Lung (tissue), 16 donors: Measurements from ENCODE around the gene SARDH. TPM values are rescaled to one million over a fixed set of nuclear protein-coding genes. Genes with fewer than 3 reads are reported as not detected.

ENCODE experiments used
- ATAC-seq: fragments of 200-7000 bp; cut with Tn5 transposase; one replicate; pipeline ENCODE4 v1.9.1; 2020; ENCODE audit warnings: moderate number of reproducible peaks; ENCODE audit not compliant: insufficient read depth, low FRiP score
- DNase-seq, 3 donors: peaks; one replicate each; pipeline ENCODE4 v3.0.0-alpha.2; 2013 to 2017
- H3K27ac ChIP-seq, 2 donors: one replicate each; pipeline ENCODE4 v1.5.1; 2013; ENCODE audit warnings: mild to moderate bottlenecking in 2 of 2, moderate library complexity in 2 of 2, control low read depth in 1 of 2, inconsistent platforms in 1 of 2, low read depth in 1 of 2, low read length in 1 of 2
- H3K27me3 ChIP-seq, 3 donors: one replicate each; pipeline ENCODE4 v1.5.1; 2013; ENCODE audit warnings: low read length in 2 of 3; ENCODE audit not compliant: control insufficient read depth in 3 of 3, insufficient read depth in 3 of 3
- H3K36me3 ChIP-seq, 4 donors: one replicate each; pipeline ENCODE4 v1.5.1; 2013; ENCODE audit warnings: low read length in 4 of 4, mild to moderate bottlenecking in 1 of 4, moderate library complexity in 1 of 4; ENCODE audit not compliant: control insufficient read depth in 4 of 4, insufficient read depth in 4 of 4
- H3K4me1 ChIP-seq, 5 donors: one replicate each; pipeline ENCODE4 v1.5.1; 2013; ENCODE audit warnings: low read length in 5 of 5, mild to moderate bottlenecking in 2 of 5, moderate library complexity in 1 of 5; ENCODE audit not compliant: control insufficient read depth in 5 of 5, insufficient read depth in 5 of 5
- H3K4me3 ChIP-seq: one replicate; pipeline ENCODE4 v1.5.1; 2013; ENCODE audit warnings: mild to moderate bottlenecking, control low read depth, moderate library complexity
- H3K9ac ChIP-seq, 2 donors: one replicate each; pipeline ENCODE4 v1.5.1; 2013; ENCODE audit warnings: low read length in 2 of 2, control low read depth in 1 of 2; ENCODE audit not compliant: insufficient read depth in 1 of 2
- H3K9me3 ChIP-seq, 4 donors: one replicate each; pipeline ENCODE4 v1.5.1; 2013; ENCODE audit warnings: low read length in 3 of 4, mild to moderate bottlenecking in 1 of 4, moderate library complexity in 1 of 4; ENCODE audit not compliant: control insufficient read depth in 4 of 4, insufficient read depth in 3 of 4
- CTCF ChIP-seq: IDR thresholded peaks from 2 replicates; pipeline ENCODE4 v1.5.1; 2012; ENCODE audit warnings: mild to moderate bottlenecking; ENCODE audit errors: control extremely low read depth, extremely low read depth
- WGBS, 2 donors: extraction: QIAGEN DNeasy Blood & Tissue Kit; methylation state at CpG; one replicate each; pipeline ENCODE4 v1.1.7; 2013; 5-methylcytosine and 5-hydroxymethylcytosine counted together
- long read RNA-seq, 5 donors: transcript quantifications; one replicate each; lab custom pipeline, GENCODE V29; 2026
- polyA plus RNA-seq, 2 donors: library from polyadenylated mRNA; stranded (reverse); fragments of 200-250 nt; gene quantifications; one replicate each; pipeline ENCODE4 v1.2.1, GENCODE V29; 2013
- total RNA-seq, 2 donors: library from RNA; depleted of rRNA in 1 of 2; stranded (reverse); fragments of >200 nt in 1 of 2; gene quantifications; one replicate each; pipeline ENCODE4 v1.2.1, GENCODE V29; 2014 to 2021
- donor health status: control.
- donor health status: control.
- donor health status: Bipolar disorder and iron deficiency.
- donor health status: healthy.
- donor health status: DM: yes; HTN: yes; CAD: no.

SARDH gene
- total RNA-seq: 1 to 10 TPM; 7.3 to 8.4 TPM
- polyA plus RNA-seq: 1 to 10 TPM; 1.8 to 2.2 TPM
- long read RNA-seq, donor 1, partial matches to known transcripts: 0 of 3 reads
- long read RNA-seq, donor 1, other reads (novel, unspliced or antisense): 0 of 3 reads
- long read RNA-seq, donor 2: 0 reads
- long read RNA-seq, donor 3, partial matches to known transcripts: 0 of 2 reads
- long read RNA-seq, donor 3, other reads (novel, unspliced or antisense): 0 of 2 reads
- long read RNA-seq, donor 4, partial matches to known transcripts: 0 of 1 reads
- long read RNA-seq, donor 4, other reads (novel, unspliced or antisense): 0 of 1 reads
- long read RNA-seq, donor 5, partial matches to known transcripts: 0 of 2 reads
- long read RNA-seq, donor 5, other reads (novel, unspliced or antisense): 0 of 2 reads

GRCh38 chr9:133737774-133738639 is at the start of gene SARDH:
Gene SARDH, minus strand, starts transcription at chr9:133738352. Its CDS starts 4,179 bp downstream, at chr9:133734173.
- Histone ChIP-seq H3K9ac (peak within 1 kb of the TSS; percentile 29 to 37), H3K36me3 (no peaks in the 10 kb centered on the region), H3K9me3 (peaks cover 0 to 4% (median 0%) of the 10 kb centered on the region in 4 donors), H3K27ac (no peak within 1 kb of the TSS), H3K27me3 (no peaks in the 10 kb centered on the region), H3K4me1 (peaks cover 0 to 21% (median 10%) of the 10 kb centered on the region in 5 donors), H3K4me3 (no peak within 1 kb of the TSS)
- DNase-seq (peak; percentile 79 to 84 (median 79)), ATAC-seq (no peak)
- WGBS, 2 donors: 18% methylated on average over 25 of the region's 25 CpGs
- TF ChIP-seq CTCF: no peak

- H3K36me3 ChIP-seq: peaks cover 0 to 26% (median 17%) of the 10 kb centered on the region in 4 donors
- H3K9ac ChIP-seq: no peak overlapping the region
- no peak for ATAC-seq
- H3K4me3 ChIP-seq: no peak overlapping the region
- WGBS, 2 donors: 61 to 63% methylated on average over 5 of the region's 5 CpGs
- no peak for TF ChIP-seq CTCF
- H3K27me3 ChIP-seq: no peaks in the 10 kb centered on the region
- H3K9me3 ChIP-seq: no peaks in the 10 kb centered on the region
- H3K4me1 ChIP-seq: peaks cover 0 to 17% (median 5%) of the 10 kb centered on the region in 5 donors
- H3K27ac ChIP-seq: no peak overlapping the region
- no peak for DNase-seq
Observed at GRCh38 chr9:133787754-133788025, 49.5 kb upstream of the SARDH start.

GRCh38 chr9:133786907-133787753 is 49.0 kb upstream of the SARDH start:
- H3K9ac ChIP-seq: no peak overlapping the region
- no peak for TF ChIP-seq CTCF
- no peaks in the 10 kb centered on the region for H3K9me3 ChIP-seq
- DNase-seq: no peak
- H3K27me3 ChIP-seq: no peaks in the 10 kb centered on the region
- peaks cover 0 to 17% (median 7%) of the 10 kb centered on the region in 5 donors for H3K4me1 ChIP-seq
- no peak overlapping the region for H3K27ac ChIP-seq
- WGBS, 2 donors: 79 to 80% methylated on average over 17 of the region's 17 CpGs
- H3K36me3 ChIP-seq: peaks cover 0 to 26% (median 16%) of the 10 kb centered on the region in 4 donors
- ATAC-seq: no peak
- no peak overlapping the region for H3K4me3 ChIP-seq
